Endodermal cell (in vitro differentiated cells): ENCODE results near the gene BPIFA1. TPM values are rescaled to one million over a fixed set of nuclear protein-coding genes. Genes with fewer than 3 reads are reported as not detected.

Source experiments
- DNase-seq: peaks from one replicate; pipeline ENCODE4 v3.0.0-alpha.2; 2017
- H3K27ac ChIP-seq: 2 replicates; pipeline ENCODE4 v1.5.1; 2013; ENCODE audit warnings: mild to moderate bottlenecking, low read depth, low read length, moderate library complexity
- H3K27me3 ChIP-seq: 2 replicates; pipeline ENCODE4 v1.6.1; 2013; ENCODE audit warnings: mild to moderate bottlenecking, low read length, moderate library complexity; ENCODE audit not compliant: insufficient read depth, control insufficient read depth, poor library complexity, severe bottlenecking
- H3K36me3 ChIP-seq: 2 replicates; pipeline ENCODE4 v1.7.0; 2013; ENCODE audit warnings: mild to moderate bottlenecking, low read length, moderate library complexity; ENCODE audit not compliant: control insufficient read depth, insufficient read depth
- H3K4me1 ChIP-seq: one replicate; pipeline ENCODE4 v1.7.0; 2013; ENCODE audit warnings: low read length; ENCODE audit not compliant: control insufficient read depth, insufficient read depth
- H3K4me3 ChIP-seq: 2 replicates; pipeline ENCODE4 v1.5.1; 2013; ENCODE audit warnings: mild to moderate bottlenecking, low read length, moderate library complexity
- H3K9ac ChIP-seq: 2 replicates; pipeline ENCODE4 v1.6.1; 2013; ENCODE audit warnings: mild to moderate bottlenecking, low read length, moderate library complexity; ENCODE audit not compliant: poor library complexity, severe bottlenecking; ENCODE audit errors: extremely low read depth
- H3K9me3 ChIP-seq: 2 replicates; pipeline ENCODE4 v1.6.1; 2013; ENCODE audit warnings: mild to moderate bottlenecking, low read length, moderate library complexity; ENCODE audit not compliant: control insufficient read depth
- H3K27ac Mint-ChIP-seq: 2 replicates; pipeline ENCODE4 v1.8.0; 2020; ENCODE audit warnings: mixed read lengths
- H3K27me3 Mint-ChIP-seq: 2 replicates; pipeline ENCODE4 v1.8.0; 2021; ENCODE audit warnings: mild to moderate bottlenecking, mixed read lengths; ENCODE audit not compliant: insufficient read depth
- H3K36me3 Mint-ChIP-seq: 2 replicates; pipeline ENCODE4 v1.8.0; 2020; ENCODE audit warnings: low read depth, mixed read lengths
- H3K4me1 Mint-ChIP-seq: 2 replicates; pipeline ENCODE4 v1.8.0; 2020; ENCODE audit warnings: mixed read lengths
- H3K4me3 Mint-ChIP-seq: 2 replicates; pipeline ENCODE4 v1.8.0; 2020; ENCODE audit warnings: mild to moderate bottlenecking, moderate library complexity, mixed read lengths
- H3K9me3 Mint-ChIP-seq: 2 replicates; pipeline ENCODE4 v1.8.0; 2020; ENCODE audit warnings: mild to moderate bottlenecking, mixed read lengths
- CTCF ChIP-seq: fragments of 200-600 bp; sonication (generic); conservative IDR thresholded peaks from 2 replicates; pipeline ENCODE4 v1.5.0; 2021; ENCODE audit warnings: antibody characterized with exemption, mild to moderate bottlenecking
- WGBS, 2 experiments: methylation state at CpG; one replicate each; pipeline versions ENCODE4 v1.1.5 to v1.1.7; 2013; ENCODE audit warnings: missing lambda C conversion rate in 2 of 2, mixed read lengths in 1 of 2; ENCODE audit not compliant: insufficient coverage in 1 of 2, insufficient read length in 1 of 2; 5-methylcytosine and 5-hydroxymethylcytosine counted together
- total RNA-seq, 2 donors: library from RNA; stranded (reverse); fragmentation: NEBNext Ultra II Directional in 1 of 2; extraction: Animal tissue kit (Norgen Biotek cat#: 25700) in 1 of 2; gene quantifications; 2 replicates in 1 of 2; 3 replicates in 1 of 2; pipeline ENCODE4 v1.2.1, GENCODE V29; 2021

The BPIFA1 gene
- total RNA-seq, 2 donors from 2014 or later, result 1.4 TPM; not detected in 1

- no peak overlapping the region for H3K27ac Mint-ChIP-seq
- WGBS, 2 experiments, result 82 to 83% methylated on average over 2 of the region's 2 CpGs
These were observed 49.1 kb downstream of the BPIFA1 start for GRCh38 chr20:33284937-33285336.

DNA sequence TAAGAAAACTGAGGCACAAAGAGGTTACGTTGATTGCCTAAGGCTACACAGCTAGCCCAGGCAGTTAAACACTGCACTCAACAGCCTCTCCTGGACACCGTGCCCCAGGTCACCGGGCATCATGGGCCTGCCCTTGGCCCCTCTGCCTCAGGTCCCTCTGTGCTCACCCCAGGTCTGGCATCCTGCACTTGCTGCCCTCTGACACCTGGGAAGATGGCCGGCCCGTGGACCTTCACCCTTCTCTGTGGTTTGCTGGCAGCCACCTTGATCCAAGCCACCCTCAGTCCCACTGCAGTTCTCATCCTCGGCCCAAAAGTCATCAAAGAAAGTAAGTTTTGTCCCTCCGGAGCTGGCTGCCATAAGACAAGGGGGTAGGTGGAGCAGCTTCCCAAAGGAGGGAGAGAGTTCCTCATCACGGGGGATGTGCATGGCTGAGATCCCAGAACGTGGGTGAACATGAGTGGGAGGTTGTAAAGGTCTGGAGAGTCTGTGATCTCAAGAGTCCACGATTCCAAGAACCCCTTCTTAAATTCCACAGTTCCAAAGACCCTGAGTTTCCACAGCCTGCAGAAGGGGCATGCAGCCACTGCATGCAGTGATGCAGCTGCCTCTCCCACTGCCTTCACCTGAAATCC, 50.2 kb downstream of the BPIFA1 start:
- H3K9me3 ChIP-seq, result no peaks in the 10 kb centered on the region
- no peaks in the 10 kb centered on the region for H3K36me3 Mint-ChIP-seq
- no peak overlapping the region for H3K4me3 ChIP-seq
- H3K9me3 Mint-ChIP-seq, result no peaks in the 10 kb centered on the region
- no peaks in the 10 kb centered on the region for H3K27me3 ChIP-seq
- no peak for TF ChIP-seq CTCF
- H3K36me3 ChIP-seq, result no peaks in the 10 kb centered on the region
- WGBS, 2 experiments, result 88 to 100% methylated on average over 4 to 10 of the region's 10 CpGs
- no peak overlapping the region for H3K27ac ChIP-seq
- no peak overlapping the region for H3K27ac Mint-ChIP-seq
- H3K27me3 Mint-ChIP-seq, result peaks cover 24% of the 10 kb centered on the region
- H3K4me3 Mint-ChIP-seq, result no peak overlapping the region
- peaks cover 5% of the 10 kb centered on the region for H3K4me1 Mint-ChIP-seq
- H3K9ac ChIP-seq, result no peak overlapping the region
- H3K4me1 ChIP-seq, result no peaks in the 10 kb centered on the region
- DNase-seq, result no peak

More at GRCh38 chr20:33284937-33285336, 49.1 kb downstream of the BPIFA1 start:
- Histone ChIP-seq H3K9me3 (no peaks in the 10 kb centered on the region), H3K36me3 (no peaks in the 10 kb centered on the region), H3K27ac (no peak overlapping the region), H3K9ac (no peak overlapping the region), H3K4me1 (no peaks in the 10 kb centered on the region), H3K4me3 (no peak overlapping the region), H3K27me3 (no peaks in the 10 kb centered on the region)
- no peak for TF ChIP-seq CTCF
- Mint-ChIP-seq H3K4me1 (peaks cover 5% of the 10 kb centered on the region), H3K9me3 (no peaks in the 10 kb centered on the region), H3K27me3 (peaks cover 24% of the 10 kb centered on the region), H3K4me3 (no peak overlapping the region), H3K36me3 (no peaks in the 10 kb centered on the region)
- no peak for DNase-seq

- H3K36me3 ChIP-seq, result no peaks in the 10 kb centered on the region
- Mint-ChIP-seq H3K27ac (no peak overlapping the region), H3K36me3 (no peaks in the 10 kb centered on the region), H3K27me3 (peaks cover 24% of the 10 kb centered on the region), H3K9me3 (no peaks in the 10 kb centered on the region), H3K4me1 (peaks cover 5% of the 10 kb centered on the region), H3K4me3 (no peak overlapping the region)
- H3K27ac ChIP-seq, result no peak overlapping the region
- H3K4me1 ChIP-seq, result no peaks in the 10 kb centered on the region
- no peak for DNase-seq
- TF ChIP-seq CTCF, result no peak
- no peaks in the 10 kb centered on the region for H3K9me3 ChIP-seq
- no peaks in the 10 kb centered on the region for H3K27me3 ChIP-seq
- H3K9ac ChIP-seq, result no peak overlapping the region
- H3K4me3 ChIP-seq, result no peak overlapping the region
These were observed 52.1 kb downstream of the BPIFA1 start for GRCh38 chr20:33287884-33288283.
